Neural cell (in vitro differentiated cells): ENCODE data around the gene CD2.

Experiments
- EP300 ChIP-seq: fragments of 450-650 bp; conservative IDR thresholded peaks from 2 replicates; pipeline ENCODE4 v1.6.1; 2014; ENCODE audit warnings: antibody characterized with exemption, mild to moderate bottlenecking, moderate library complexity; ENCODE audit not compliant: poor library complexity, severe bottlenecking
- EZH2 ChIP-seq: fragments of 200-600, 300-800 bp; shearing (Covaris generic), sonication (generic); IDR thresholded peaks from 2 replicates; pipeline ENCODE4 v1.6.1; 2014; ENCODE audit warnings: antibody characterized with exemption, low read length, borderline replicate concordance, mild to moderate bottlenecking; ENCODE audit not compliant: insufficient read depth, poor library complexity, severe bottlenecking
- POLR2AphosphoS5 ChIP-seq: IDR thresholded peaks from 2 replicates; pipeline ENCODE4 v1.6.1; 2012
- RAD21 ChIP-seq: fragments of 450-650 bp; conservative IDR thresholded peaks from 2 replicates; pipeline ENCODE4 v1.6.1; 2014; ENCODE audit warnings: antibody characterized with exemption, mild to moderate bottlenecking, moderate library complexity
- REST ChIP-seq: IDR thresholded peaks from 2 replicates; pipeline ENCODE4 v1.6.1; 2012; ENCODE audit warnings: borderline replicate concordance
- TAF1 ChIP-seq: IDR thresholded peaks from 2 replicates; pipeline ENCODE4 v1.6.1; 2012; ENCODE audit warnings: low read depth
- TF ChIP-seq, protein P1 (sequence below): fragments of 450-650 bp; IDR thresholded peaks from 2 replicates; pipeline ENCODE4 v1.5.1; 2014; ENCODE audit warnings: antibody characterized with exemption, mild to moderate bottlenecking, moderate library complexity; ENCODE audit not compliant: poor library complexity, severe bottlenecking

- TF ChIP-seq, protein P1, sequence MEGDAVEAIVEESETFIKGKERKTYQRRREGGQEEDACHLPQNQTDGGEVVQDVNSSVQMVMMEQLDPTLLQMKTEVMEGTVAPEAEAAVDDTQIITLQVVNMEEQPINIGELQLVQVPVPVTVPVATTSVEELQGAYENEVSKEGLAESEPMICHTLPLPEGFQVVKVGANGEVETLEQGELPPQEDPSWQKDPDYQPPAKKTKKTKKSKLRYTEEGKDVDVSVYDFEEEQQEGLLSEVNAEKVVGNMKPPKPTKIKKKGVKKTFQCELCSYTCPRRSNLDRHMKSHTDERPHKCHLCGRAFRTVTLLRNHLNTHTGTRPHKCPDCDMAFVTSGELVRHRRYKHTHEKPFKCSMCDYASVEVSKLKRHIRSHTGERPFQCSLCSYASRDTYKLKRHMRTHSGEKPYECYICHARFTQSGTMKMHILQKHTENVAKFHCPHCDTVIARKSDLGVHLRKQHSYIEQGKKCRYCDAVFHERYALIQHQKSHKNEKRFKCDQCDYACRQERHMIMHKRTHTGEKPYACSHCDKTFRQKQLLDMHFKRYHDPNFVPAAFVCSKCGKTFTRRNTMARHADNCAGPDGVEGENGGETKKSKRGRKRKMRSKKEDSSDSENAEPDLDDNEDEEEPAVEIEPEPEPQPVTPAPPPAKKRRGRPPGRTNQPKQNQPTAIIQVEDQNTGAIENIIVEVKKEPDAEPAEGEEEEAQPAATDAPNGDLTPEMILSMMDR: no peak
- TF ChIP-seq REST (no peak), TAF1 (no peak), EP300 (no peak), EZH2 (no peak), POLR2AphosphoS5 (no peak), RAD21 (no peak)
These were observed 14.8 kb downstream of the CD2 start for GRCh38 chr1:116769104-116769452.
